WTC11 (cell line): ENCODE data around the gene ZCWPW1. TPM values are rescaled to one million over a fixed set of nuclear protein-coding genes. Genes with fewer than 3 reads are reported as not detected.
"Not testable (repeated sequence)": the region's sequence is repeated elsewhere in the genome, so short reads cannot be mapped to it uniquely, and the experiment has no call there.

Source experiments
- ATAC-seq: fragments of 200-7000 bp; cut with Tn5 transposase; 2 replicates; pipeline ENCODE4 v1.10.0; 2021; ENCODE audit warnings: mild to moderate bottlenecking, moderate library complexity
- CTCF ChIA-PET: fragments of 300-600 bp; sonication (Branson Sonifier 250); formaldehyde crosslinking; loops from one replicate; lab custom pipeline; 2021; ENCODE audit warnings: antibody characterized with exemption; lab: Charles Lee
- POLR2A ChIA-PET: fragments of 350-600 bp; sonication (Branson Sonifier 250); formaldehyde crosslinking; loops from one replicate; lab custom pipeline; 2021; ENCODE audit warnings: antibody characterized with exemption; lab: Charles Lee
- DNase-seq: peaks from one replicate; pipeline ENCODE4 v3.0.0; 2021; ENCODE audit warnings: low spot score
- H3K27ac Mint-ChIP-seq: 2 replicates; pipeline ENCODE4 v1.8.0; 2021; ENCODE audit warnings: mixed read lengths
- H3K27me3 Mint-ChIP-seq: 2 replicates; pipeline ENCODE4 v1.8.0; 2021; ENCODE audit warnings: low read depth, mild to moderate bottlenecking, moderate library complexity, mixed read lengths
- H3K36me3 Mint-ChIP-seq: 2 replicates; pipeline ENCODE4 v1.8.0; 2021; ENCODE audit warnings: mixed read lengths
- H3K4me1 Mint-ChIP-seq: 2 replicates; pipeline ENCODE4 v1.8.0; 2022; ENCODE audit warnings: mixed read lengths
- H3K4me3 Mint-ChIP-seq: 2 replicates; pipeline ENCODE4 v1.8.0; 2021; ENCODE audit warnings: mild to moderate bottlenecking, moderate library complexity, mixed read lengths
- H3K9me3 Mint-ChIP-seq: 2 replicates; pipeline ENCODE4 v1.8.0; 2021; ENCODE audit warnings: mixed read lengths
- ATF1 ChIP-seq: sonication (generic); formaldehyde crosslinking; IDR thresholded peaks from 2 replicates; pipeline ENCODE4 v1.8.1; 2023; ENCODE audit warnings: mild to moderate bottlenecking, moderate library complexity, missing genetic modification reagents
- CREM ChIP-seq: sonication (generic); formaldehyde crosslinking; IDR thresholded peaks from 2 replicates; pipeline ENCODE4 v1.8.1; 2022; ENCODE audit warnings: mild to moderate bottlenecking, missing genetic modification reagents, moderate library complexity
- ELF4 ChIP-seq: sonication (generic); formaldehyde crosslinking; IDR thresholded peaks from 2 replicates; pipeline ENCODE4 v1.8.1; 2022; ENCODE audit warnings: low read depth, mild to moderate bottlenecking, moderate library complexity, missing genetic modification reagents
- FOXJ3 ChIP-seq: sonication (generic); formaldehyde crosslinking; IDR thresholded peaks from 2 replicates; pipeline ENCODE4 v1.9.0; 2021; ENCODE audit warnings: missing genetic modification reagents, mild to moderate bottlenecking, borderline replicate concordance
- HMGA2 ChIP-seq: fragments of 250-450 bp; sonication (Bioruptor Pico); IDR thresholded peaks from 2 replicates; pipeline ENCODE4 v1.4.0; 2021; ENCODE audit warnings: mild to moderate bottlenecking, moderate library complexity
- KAT7 ChIP-seq: sonication (generic); formaldehyde crosslinking; IDR thresholded peaks from 2 replicates; pipeline ENCODE4 v1.8.1; 2023; ENCODE audit warnings: missing genetic modification reagents, mild to moderate bottlenecking, borderline replicate concordance
- NFATC4 ChIP-seq: fragments of 250-450 bp; sonication (Bioruptor Pico); IDR thresholded peaks from 2 replicates; pipeline ENCODE4 v1.9.0; 2021; ENCODE audit warnings: mild to moderate bottlenecking
- NFE2L1 ChIP-seq: sonication (generic); formaldehyde crosslinking; IDR thresholded peaks from 2 replicates; pipeline ENCODE4 v1.8.1; 2023; ENCODE audit warnings: missing genetic modification reagents
- NFYB ChIP-seq: sonication (generic); formaldehyde crosslinking; conservative IDR thresholded peaks from 2 replicates; pipeline ENCODE4 v1.8.0; 2022; ENCODE audit warnings: low read depth, missing genetic modification reagents
- NR1H2 ChIP-seq: sonication (generic); formaldehyde crosslinking; IDR thresholded peaks from 2 replicates; pipeline ENCODE4 v1.9.0; 2021; ENCODE audit warnings: mild to moderate bottlenecking, moderate library complexity, missing genetic modification reagents
- PRRX2 ChIP-seq: fragments of 250-450 bp; sonication (Bioruptor Pico); IDR thresholded peaks from 2 replicates; pipeline ENCODE4 v1.8.0; 2021; ENCODE audit warnings: mild to moderate bottlenecking
- RELA ChIP-seq: sonication (generic); formaldehyde crosslinking; IDR thresholded peaks from 2 replicates; pipeline ENCODE4 v1.8.1; 2022; ENCODE audit warnings: missing genetic modification reagents, mild to moderate bottlenecking, borderline replicate concordance
- TEAD1 ChIP-seq: sonication (generic); formaldehyde crosslinking; IDR thresholded peaks from 2 replicates; pipeline ENCODE4 v1.8.0; 2022; ENCODE audit warnings: mild to moderate bottlenecking, missing genetic modification reagents
- TP53 ChIP-seq: sonication (generic); formaldehyde crosslinking; IDR thresholded peaks from 2 replicates; pipeline ENCODE4 v1.8.1; 2023; ENCODE audit warnings: mild to moderate bottlenecking, missing genetic modification reagents
- ZMAT4 ChIP-seq: fragments of 250-450 bp; sonication (Bioruptor Pico); IDR thresholded peaks from 2 replicates; pipeline ENCODE4 v1.9.0; 2021; ENCODE audit warnings: mild to moderate bottlenecking
- ZNF396 ChIP-seq: fragments of 250-450 bp; sonication (Bioruptor Pico); IDR thresholded peaks from 2 replicates; pipeline ENCODE4 v1.8.0; 2021; ENCODE audit warnings: mild to moderate bottlenecking, moderate library complexity, borderline replicate concordance
- ZNF416 ChIP-seq: fragments of 250-450 bp; sonication (Bioruptor Pico); IDR thresholded peaks from 2 replicates; pipeline ENCODE4 v1.9.0; 2021; ENCODE audit warnings: mild to moderate bottlenecking, inconsistent platforms
- ZNF532 ChIP-seq: fragments of 250-450 bp; sonication (Bioruptor Pico); IDR thresholded peaks from 2 replicates; pipeline ENCODE4 v1.9.0; 2021; ENCODE audit warnings: mild to moderate bottlenecking, borderline replicate concordance
- total RNA-seq: library from RNA; stranded (reverse); gene quantifications from 3 replicates; pipeline ENCODE4 v1.2.3, GENCODE V29; 2021
- TF ChIP-seq, protein P1 (sequence below): fragments of 250-450 bp; sonication (Bioruptor Pico); IDR thresholded peaks from 2 replicates; pipeline ENCODE4 v1.9.0; 2021; ENCODE audit warnings: moderate library complexity, mild to moderate bottlenecking, inconsistent platforms, borderline replicate concordance
- TF ChIP-seq, protein P2 (sequence below): fragments of 250-450 bp; sonication (Bioruptor Pico); IDR thresholded peaks from 2 replicates; pipeline ENCODE4 v1.9.0; 2021; ENCODE audit warnings: mild to moderate bottlenecking

ZCWPW1 gene
- total RNA-seq, 1 experiment from 2014 or later = 1.4 TPM

DNA sequence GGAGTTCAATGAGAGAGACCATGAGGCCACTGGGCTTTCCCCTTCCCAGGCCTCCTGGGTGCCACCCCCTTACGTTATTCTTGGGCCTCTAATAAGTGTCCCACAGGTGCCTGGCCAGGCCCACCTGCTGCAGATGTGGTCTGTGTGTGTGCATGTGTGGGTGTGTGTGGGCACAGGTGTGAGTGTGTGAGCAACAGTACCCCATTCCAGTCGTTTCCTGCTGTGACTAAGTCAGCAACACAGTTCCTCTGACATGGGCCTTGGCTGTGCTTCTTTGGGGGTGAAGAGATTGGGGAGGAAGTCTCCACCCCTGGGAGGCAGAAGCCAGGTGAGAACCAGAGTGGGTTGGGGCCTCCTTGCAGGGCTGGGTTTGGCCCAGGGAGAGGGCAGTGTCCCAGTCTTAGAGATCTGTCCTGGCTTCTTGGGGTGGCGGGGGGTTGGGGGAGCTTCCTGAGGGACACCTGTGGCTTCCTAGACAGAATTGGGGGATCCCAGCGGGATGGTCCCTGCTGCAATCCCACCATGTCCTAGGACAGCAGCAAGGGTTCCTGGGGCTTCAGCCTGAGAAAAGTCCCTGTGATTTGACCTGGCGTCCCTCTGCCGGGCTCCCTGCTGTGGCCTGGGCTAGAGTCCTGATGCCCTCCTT, 74.7 kb downstream of the ZCWPW1 start:
- H3K4me1 Mint-ChIP-seq = no peaks in the 10 kb centered on the region
- peaks cover 52% of the 10 kb centered on the region for H3K36me3 Mint-ChIP-seq
- CTCF ChIA-PET = no interaction called here
- H3K4me3 Mint-ChIP-seq = no peak overlapping the region
- DNase-seq (no peak), ATAC-seq (no peak)
- TF ChIP-seq ZMAT4 (CRISPR knock-in tag) = no peak
- TF ChIP-seq CREM (CRISPR knock-in tag) = no peak
- TF ChIP-seq ZNF532 = no peak
- no peak for TF ChIP-seq ATF1
- no peak for TF ChIP-seq HMGA2 (CRISPR knock-in tag)
- POLR2A ChIA-PET = no interaction called here
- H3K27me3 Mint-ChIP-seq = no peaks in the 10 kb centered on the region
- H3K27ac Mint-ChIP-seq = no peak overlapping the region
- H3K9me3 Mint-ChIP-seq = no peaks in the 10 kb centered on the region

DNA sequence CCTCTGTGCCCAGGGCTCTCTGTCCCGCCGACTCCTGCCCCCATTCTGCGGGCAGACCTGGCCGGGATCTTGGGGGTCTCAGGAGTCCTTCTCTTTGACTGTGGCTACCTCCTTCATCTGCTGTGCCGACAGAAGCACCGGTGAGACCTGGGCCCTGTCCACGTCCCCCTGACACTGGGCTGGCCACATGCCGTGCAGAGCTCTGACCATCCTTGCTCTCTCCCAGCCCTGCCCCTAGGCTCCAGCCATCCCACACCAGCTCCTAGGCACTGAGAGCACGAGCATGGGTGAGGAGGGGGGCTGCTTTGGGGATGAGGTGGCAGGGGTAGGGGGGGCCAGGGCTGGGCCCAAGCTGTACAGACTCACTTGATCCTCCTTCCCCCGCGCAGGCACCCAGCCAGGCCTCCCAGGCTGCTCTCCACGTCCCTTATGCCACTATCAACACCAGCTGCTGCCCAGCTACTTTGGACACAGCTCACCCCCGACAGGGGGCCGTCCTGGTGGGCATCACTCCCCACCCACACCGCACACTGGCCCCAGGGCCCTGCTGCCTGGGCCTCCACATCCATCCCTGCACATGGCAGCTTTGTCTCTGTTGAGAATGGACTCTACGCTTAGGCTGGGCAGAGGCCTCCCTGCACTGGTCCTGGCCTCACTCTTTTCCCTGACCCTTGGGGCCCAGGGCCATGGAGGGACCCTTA, 75.4 kb downstream of the ZCWPW1 start:
- ATAC-seq (no peak), DNase-seq (no peak)
- Mint-ChIP-seq H3K4me3 (no peak overlapping the region), H3K4me1 (no peaks in the 10 kb centered on the region), H3K9me3 (no peaks in the 10 kb centered on the region), H3K36me3 (peaks cover 52% of the 10 kb centered on the region), H3K27me3 (no peaks in the 10 kb centered on the region), H3K27ac (no peak overlapping the region)
- ChIA-PET CTCF (interaction anchor here (0.6 kb wide), 1 partner anchor 47 kb away, joined by 4 read pairs; no protein-coding TSS in a partner anchor), POLR2A (no interaction called here)
- TF ChIP-seq ZNF396 (CRISPR knock-in tag) = no peak
- no peak for TF ChIP-seq NR1H2
- no peak for TF ChIP-seq TP53 (CRISPR knock-in tag)
- no peak for TF ChIP-seq RELA (CRISPR knock-in tag)
- TF ChIP-seq PRRX2 = no peak
- no peak for TF ChIP-seq ZNF416
- TF ChIP-seq FOXJ3 = no peak
- TF ChIP-seq, protein P1, sequence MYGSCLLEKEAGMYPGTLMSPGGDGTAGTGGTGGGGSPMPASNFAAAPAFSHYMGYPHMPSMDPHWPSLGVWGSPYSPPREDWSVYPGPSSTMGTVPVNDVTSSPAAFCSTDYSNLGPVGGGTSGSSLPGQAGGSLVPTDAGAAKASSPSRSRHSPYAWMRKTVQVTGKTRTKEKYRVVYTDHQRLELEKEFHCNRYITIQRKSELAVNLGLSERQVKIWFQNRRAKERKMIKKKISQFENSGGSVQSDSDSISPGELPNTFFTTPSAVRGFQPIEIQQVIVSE (CRISPR knock-in tag) = no peak
- TF ChIP-seq HMGA2 (CRISPR knock-in tag) = no peak
- no peak for TF ChIP-seq NFATC4 (CRISPR knock-in tag)
- no peak for TF ChIP-seq NFYB (CRISPR knock-in tag)
- TF ChIP-seq KAT7 = no peak
- TF ChIP-seq, protein P2, sequence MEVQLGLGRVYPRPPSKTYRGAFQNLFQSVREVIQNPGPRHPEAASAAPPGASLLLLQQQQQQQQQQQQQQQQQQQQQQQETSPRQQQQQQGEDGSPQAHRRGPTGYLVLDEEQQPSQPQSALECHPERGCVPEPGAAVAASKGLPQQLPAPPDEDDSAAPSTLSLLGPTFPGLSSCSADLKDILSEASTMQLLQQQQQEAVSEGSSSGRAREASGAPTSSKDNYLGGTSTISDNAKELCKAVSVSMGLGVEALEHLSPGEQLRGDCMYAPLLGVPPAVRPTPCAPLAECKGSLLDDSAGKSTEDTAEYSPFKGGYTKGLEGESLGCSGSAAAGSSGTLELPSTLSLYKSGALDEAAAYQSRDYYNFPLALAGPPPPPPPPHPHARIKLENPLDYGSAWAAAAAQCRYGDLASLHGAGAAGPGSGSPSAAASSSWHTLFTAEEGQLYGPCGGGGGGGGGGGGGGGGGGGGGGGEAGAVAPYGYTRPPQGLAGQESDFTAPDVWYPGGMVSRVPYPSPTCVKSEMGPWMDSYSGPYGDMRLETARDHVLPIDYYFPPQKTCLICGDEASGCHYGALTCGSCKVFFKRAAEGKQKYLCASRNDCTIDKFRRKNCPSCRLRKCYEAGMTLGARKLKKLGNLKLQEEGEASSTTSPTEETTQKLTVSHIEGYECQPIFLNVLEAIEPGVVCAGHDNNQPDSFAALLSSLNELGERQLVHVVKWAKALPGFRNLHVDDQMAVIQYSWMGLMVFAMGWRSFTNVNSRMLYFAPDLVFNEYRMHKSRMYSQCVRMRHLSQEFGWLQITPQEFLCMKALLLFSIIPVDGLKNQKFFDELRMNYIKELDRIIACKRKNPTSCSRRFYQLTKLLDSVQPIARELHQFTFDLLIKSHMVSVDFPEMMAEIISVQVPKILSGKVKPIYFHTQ = no peak
- no peak for TF ChIP-seq NFE2L1 (CRISPR knock-in tag)
- TF ChIP-seq TEAD1 (CRISPR knock-in tag) = no peak
- no peak for TF ChIP-seq ELF4 (CRISPR knock-in tag)

DNA sequence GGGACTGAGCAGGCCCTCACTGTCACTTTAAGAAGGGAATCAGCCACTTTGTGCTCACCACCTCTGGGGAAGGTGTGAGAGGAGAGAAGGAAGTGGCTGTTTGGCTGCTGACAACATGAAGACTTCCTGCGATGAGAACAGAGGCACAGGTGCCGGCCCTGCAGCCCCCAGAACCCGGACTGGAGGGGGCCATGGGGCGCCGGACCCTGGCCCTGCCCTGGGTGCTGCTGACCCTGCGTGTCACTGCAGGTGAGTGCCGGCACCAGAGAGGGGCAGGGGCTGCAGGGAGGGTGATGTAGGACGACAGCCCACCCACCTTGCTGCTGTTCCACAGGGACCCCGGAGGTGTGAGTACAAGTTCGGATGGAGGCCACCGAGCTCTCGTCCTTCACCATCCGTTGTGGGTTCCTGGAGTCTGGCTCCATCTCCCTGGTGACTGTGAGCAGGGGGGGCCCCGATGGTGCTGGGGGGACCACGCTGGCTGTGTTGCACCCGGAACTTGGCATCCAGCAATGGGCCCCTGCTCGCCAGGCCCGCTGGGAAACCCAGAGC, 76.2 kb downstream of the ZCWPW1 start:
- DNase-seq, H3K9me3 Mint-ChIP-seq, H3K27ac Mint-ChIP-seq, H3K4me1 Mint-ChIP-seq, ATAC-seq, H3K27me3 Mint-ChIP-seq, H3K4me3 Mint-ChIP-seq, POLR2A ChIA-PET: not testable (repeated sequence)
- H3K36me3 Mint-ChIP-seq = peaks cover 56% of the 10 kb centered on the region
- CTCF ChIA-PET = interaction anchor here (0.6 kb wide), 1 partner anchor 48 kb away, joined by 4 read pairs; no protein-coding TSS in a partner anchor
